LNCaP clone FGC (cell line): ENCODE results near the gene CT55.

Source experiments
- DNase-seq: peaks from one replicate; pipeline ENCODE4 v3.0.0-alpha.2; 2011; ENCODE audit warnings: low read depth
- H3K4me3 ChIP-seq: 2 replicates; pipeline ENCODE4 v1.5.1; 2011; ENCODE audit warnings: mild to moderate bottlenecking, low read depth, low read length, control low read depth
- TF ChIP-seq, protein P1 (sequence below): IDR thresholded peaks from 2 replicates; pipeline ENCODE4 v1.5.1; 2012; ENCODE audit warnings: mild to moderate bottlenecking; ENCODE audit not compliant: control insufficient read depth, insufficient read depth; ENCODE audit errors: extremely low read depth

The CT55 gene

DNA sequence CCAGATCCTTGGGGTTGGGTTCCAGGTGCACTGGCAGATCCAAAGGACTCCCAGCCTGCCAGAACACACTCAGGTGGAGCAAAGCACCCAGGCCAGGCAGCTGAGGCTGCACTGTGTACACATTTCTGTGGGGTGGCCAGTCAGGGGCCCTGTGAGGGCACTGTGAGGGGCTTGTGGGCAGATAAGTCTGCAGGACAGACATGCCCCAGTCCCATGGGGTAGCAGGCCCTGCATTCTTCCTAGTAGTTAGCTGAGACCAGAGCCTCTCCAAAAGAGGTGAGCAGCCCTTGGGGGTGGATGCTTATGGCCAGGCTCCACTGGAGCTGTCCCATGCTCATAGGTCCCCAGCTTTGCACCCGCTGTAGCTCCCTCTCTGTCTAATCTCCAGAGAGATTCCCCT is 58.5 kb downstream of the CT55 start:
- DNase-seq = no peak
- TF ChIP-seq, protein P1, sequence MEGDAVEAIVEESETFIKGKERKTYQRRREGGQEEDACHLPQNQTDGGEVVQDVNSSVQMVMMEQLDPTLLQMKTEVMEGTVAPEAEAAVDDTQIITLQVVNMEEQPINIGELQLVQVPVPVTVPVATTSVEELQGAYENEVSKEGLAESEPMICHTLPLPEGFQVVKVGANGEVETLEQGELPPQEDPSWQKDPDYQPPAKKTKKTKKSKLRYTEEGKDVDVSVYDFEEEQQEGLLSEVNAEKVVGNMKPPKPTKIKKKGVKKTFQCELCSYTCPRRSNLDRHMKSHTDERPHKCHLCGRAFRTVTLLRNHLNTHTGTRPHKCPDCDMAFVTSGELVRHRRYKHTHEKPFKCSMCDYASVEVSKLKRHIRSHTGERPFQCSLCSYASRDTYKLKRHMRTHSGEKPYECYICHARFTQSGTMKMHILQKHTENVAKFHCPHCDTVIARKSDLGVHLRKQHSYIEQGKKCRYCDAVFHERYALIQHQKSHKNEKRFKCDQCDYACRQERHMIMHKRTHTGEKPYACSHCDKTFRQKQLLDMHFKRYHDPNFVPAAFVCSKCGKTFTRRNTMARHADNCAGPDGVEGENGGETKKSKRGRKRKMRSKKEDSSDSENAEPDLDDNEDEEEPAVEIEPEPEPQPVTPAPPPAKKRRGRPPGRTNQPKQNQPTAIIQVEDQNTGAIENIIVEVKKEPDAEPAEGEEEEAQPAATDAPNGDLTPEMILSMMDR = no peak
- H3K4me3 ChIP-seq = no peak overlapping the region

DNA sequence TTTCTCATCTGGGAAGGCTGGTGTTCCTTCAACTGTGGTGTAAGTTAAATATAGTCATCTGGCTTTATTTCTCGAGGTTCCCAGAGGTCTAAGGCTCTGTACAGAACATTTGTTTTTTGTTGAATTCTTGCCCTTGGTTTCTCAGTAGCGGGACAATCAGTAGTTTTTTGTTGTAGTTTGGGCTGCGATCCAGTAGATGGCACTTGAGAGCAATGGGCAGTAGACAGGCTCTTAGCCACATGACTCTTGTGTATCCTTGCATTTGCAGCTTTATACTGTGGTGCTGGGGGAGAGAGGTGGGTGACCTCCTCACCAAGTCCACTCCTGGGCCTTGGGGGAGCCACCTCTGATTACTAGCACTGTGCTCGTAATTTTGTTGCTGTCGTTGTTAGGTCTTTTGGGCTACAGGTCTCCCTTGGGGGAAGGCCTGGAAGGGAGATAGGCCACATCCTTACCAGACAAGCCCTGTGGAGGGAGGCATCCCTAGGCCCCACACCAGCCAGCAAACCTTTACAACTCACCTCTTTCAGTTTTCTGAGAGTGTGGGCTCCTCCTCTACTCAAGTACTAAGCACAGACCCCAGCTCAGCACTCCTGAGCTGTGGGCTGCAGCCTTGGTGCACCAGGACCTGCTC is 59.0 kb downstream of the CT55 start:
- no peak for DNase-seq
- no peak overlapping the region for H3K4me3 ChIP-seq
- TF ChIP-seq, protein P1 = peak; percentile 65

DNA sequence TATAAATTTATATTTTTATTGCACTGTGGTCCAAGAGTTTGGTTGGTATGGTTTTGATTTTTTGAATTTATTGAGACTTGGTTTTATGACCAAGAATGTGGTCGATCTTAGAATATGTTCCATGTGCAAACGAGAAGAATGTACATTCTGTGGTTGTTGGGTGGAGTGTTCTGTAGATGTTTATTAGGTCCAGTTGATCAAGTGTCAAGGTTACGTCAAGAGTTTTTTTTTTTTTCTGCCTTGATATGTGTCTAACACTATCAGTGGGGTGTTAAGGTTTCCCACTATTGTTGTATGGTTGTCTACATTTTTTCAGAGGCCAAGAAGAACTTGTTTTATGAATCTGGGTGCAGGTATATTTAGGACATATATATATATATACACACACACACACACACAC is 61.6 kb downstream of the CT55 start:
- TF ChIP-seq, protein P1 = no peak
- no peak overlapping the region for H3K4me3 ChIP-seq
- no peak for DNase-seq
